ENCODE data around the gene C2orf68. TPM values are rescaled to one million over a fixed set of nuclear protein-coding genes. Genes with fewer than 3 reads are reported as not detected.
A peak's percentile ranks its signal among the peaks of the same experiment; 100 is the strongest.

The C2orf68 gene
- total and polyA plus RNA-seq, 2 of the 13 experiments (the other 11 are each of a cell fraction or from before 2014, with no cell fraction given), result 47.1 to 77.4 TPM

DNA sequence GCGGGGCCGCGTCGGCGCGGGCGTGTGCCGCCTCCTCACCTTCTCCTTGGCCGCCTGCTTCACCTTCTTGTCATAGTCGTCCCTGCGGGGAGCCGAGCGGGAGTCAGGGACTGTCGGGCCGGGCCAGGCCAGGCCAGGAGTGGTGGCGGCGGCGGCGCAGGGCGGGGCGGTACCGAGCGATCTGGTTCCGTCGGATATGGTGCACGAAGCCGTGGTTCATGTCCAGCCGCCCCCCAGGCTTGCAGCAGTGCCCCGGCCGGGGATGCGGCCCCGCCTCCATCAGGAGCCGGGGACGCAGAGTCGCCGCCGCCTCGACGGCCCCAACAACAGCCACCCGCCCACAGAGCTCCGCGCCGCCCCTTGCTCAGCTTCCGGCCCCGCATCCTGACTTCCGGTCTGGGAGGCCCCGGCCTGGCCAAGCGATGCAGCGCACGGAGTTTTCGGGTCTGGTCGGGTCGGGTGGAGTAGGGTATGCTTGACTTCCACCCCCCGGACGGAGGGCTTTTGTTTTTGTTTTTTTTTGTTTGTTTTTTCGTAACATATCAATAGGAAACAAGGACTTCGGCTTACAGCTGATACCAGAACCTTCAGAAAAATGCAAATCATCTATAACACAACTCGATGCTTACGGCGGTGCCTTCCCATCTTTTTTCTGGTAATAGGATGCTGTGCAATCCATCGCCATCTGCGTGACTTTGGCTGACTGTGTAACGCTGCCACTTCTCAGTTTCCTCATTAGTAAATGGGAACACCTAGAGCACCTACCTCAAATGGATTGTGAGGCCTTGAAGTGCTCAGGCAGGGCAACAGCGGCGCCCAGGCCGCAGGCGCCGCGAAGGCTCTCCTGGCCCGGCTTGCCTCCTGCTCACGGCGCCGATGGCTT is at the start of gene C2orf68 (continued):
- TF ChIP-seq, protein P1, sequence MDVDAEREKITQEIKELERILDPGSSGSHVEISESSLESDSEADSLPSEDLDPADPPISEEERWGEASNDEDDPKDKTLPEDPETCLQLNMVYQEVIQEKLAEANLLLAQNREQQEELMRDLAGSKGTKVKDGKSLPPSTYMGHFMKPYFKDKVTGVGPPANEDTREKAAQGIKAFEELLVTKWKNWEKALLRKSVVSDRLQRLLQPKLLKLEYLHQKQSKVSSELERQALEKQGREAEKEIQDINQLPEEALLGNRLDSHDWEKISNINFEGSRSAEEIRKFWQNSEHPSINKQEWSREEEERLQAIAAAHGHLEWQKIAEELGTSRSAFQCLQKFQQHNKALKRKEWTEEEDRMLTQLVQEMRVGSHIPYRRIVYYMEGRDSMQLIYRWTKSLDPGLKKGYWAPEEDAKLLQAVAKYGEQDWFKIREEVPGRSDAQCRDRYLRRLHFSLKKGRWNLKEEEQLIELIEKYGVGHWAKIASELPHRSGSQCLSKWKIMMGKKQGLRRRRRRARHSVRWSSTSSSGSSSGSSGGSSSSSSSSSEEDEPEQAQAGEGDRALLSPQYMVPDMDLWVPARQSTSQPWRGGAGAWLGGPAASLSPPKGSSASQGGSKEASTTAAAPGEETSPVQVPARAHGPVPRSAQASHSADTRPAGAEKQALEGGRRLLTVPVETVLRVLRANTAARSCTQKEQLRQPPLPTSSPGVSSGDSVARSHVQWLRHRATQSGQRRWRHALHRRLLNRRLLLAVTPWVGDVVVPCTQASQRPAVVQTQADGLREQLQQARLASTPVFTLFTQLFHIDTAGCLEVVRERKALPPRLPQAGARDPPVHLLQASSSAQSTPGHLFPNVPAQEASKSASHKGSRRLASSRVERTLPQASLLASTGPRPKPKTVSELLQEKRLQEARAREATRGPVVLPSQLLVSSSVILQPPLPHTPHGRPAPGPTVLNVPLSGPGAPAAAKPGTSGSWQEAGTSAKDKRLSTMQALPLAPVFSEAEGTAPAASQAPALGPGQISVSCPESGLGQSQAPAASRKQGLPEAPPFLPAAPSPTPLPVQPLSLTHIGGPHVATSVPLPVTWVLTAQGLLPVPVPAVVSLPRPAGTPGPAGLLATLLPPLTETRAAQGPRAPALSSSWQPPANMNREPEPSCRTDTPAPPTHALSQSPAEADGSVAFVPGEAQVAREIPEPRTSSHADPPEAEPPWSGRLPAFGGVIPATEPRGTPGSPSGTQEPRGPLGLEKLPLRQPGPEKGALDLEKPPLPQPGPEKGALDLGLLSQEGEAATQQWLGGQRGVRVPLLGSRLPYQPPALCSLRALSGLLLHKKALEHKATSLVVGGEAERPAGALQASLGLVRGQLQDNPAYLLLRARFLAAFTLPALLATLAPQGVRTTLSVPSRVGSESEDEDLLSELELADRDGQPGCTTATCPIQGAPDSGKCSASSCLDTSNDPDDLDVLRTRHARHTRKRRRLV (CRISPR knock-in tag; IDR thresholded peaks at IDR 0.05), result no peak
- TF ChIP-seq ZNF569 (CRISPR knock-in tag; IDR thresholded peaks at IDR 0.05; ENCODE audit: borderline replicate concordance) (no peak), ZSCAN21 (CRISPR knock-in tag; IDR thresholded peaks at IDR 0.05; ENCODE audit: borderline replicate concordance) (no peak; the same call in 1 of the 2 replicates), TCF12 (IDR thresholded peaks at IDR 0.05) (no peak), TCF12 (CRISPR knock-in tag; IDR thresholded peaks at IDR 0.05) (peak; percentile 91), ZNF234 (CRISPR knock-in tag; conservative IDR thresholded peaks at IDR 0.05) (no peak; the same call in 1 of the 2 replicates), TFE3 (CRISPR knock-in tag; IDR thresholded peaks at IDR 0.05) (peak; percentile 57), ZNF724P (CRISPR knock-in tag; IDR thresholded peaks at IDR 0.05; ENCODE audit: borderline replicate concordance) (peak; percentile 86; the same call in 1 of the 2 replicates), NR1H2 (CRISPR knock-in tag; IDR thresholded peaks at IDR 0.05; ENCODE audit: borderline replicate concordance, low read depth) (no peak; the same call in 1 of the 2 replicates), ZNF468 (CRISPR knock-in tag; IDR thresholded peaks at IDR 0.05) (no peak; the same call in 1 of the 2 replicates), RFX5 (IDR thresholded peaks at IDR 0.05; ENCODE audit: low read depth, low read length) (no peak), JARID2 (CRISPR knock-in tag; IDR thresholded peaks at IDR 0.05; ENCODE audit: insufficient replicate concordance) (no peak), NRL (CRISPR knock-in tag; IDR thresholded peaks at IDR 0.05; ENCODE audit: borderline replicate concordance) (peak; percentile 91; the same call in 1 of the 2 replicates), ZNF484 (CRISPR knock-in tag; IDR thresholded peaks at IDR 0.05; ENCODE audit: borderline replicate concordance, low read depth) (no peak), ZNF556 (CRISPR knock-in tag; IDR thresholded peaks at IDR 0.05; ENCODE audit: borderline replicate concordance) (peak; percentile 62), ARNTL (CRISPR knock-in tag; IDR thresholded peaks at IDR 0.05) (no peak), PLRG1 (conservative IDR thresholded peaks at IDR 0.05) (no peak), ZNF33B (CRISPR knock-in tag; IDR thresholded peaks at IDR 0.05) (peak; percentile 51; the same call in 1 of the 2 replicates)
- TF ChIP-seq, protein P2, sequence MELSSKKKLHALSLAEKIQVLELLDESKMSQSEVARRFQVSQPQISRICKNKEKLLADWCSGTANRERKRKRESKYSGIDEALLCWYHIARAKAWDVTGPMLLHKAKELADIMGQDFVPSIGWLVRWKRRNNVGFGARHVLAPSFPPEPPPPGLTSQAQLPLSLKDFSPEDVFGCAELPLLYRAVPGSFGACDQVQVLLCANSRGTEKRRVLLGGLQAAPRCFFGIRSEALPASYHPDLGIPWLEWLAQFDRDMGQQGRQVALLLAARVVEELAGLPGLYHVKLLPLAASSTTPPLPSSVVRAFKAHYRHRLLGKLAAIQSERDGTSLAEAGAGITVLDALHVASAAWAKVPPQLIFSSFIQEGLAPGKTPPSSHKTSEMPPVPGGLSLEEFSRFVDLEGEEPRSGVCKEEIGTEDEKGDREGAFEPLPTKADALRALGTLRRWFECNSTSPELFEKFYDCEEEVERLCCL (CRISPR knock-in tag; IDR thresholded peaks at IDR 0.05; ENCODE audit: borderline replicate concordance), result no peak
- TF ChIP-seq, protein P3, sequence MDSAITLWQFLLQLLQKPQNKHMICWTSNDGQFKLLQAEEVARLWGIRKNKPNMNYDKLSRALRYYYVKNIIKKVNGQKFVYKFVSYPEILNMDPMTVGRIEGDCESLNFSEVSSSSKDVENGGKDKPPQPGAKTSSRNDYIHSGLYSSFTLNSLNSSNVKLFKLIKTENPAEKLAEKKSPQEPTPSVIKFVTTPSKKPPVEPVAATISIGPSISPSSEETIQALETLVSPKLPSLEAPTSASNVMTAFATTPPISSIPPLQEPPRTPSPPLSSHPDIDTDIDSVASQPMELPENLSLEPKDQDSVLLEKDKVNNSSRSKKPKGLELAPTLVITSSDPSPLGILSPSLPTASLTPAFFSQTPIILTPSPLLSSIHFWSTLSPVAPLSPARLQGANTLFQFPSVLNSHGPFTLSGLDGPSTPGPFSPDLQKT (CRISPR knock-in tag; IDR thresholded peaks at IDR 0.05; ENCODE audit: borderline replicate concordance), result peak; percentile 86; the same call in 1 of the 2 replicates
